HG02885 (cell line): ENCODE data around the gene ZNF426.

Experiments
- ATAC-seq: cut with Tn5 transposase; IDR thresholded peaks from one replicate; pipeline ENCODE4 v1.9.1; 2021; ENCODE audit warnings: mild to moderate bottlenecking; ENCODE audit not compliant: unreplicated experiment, poor library complexity

Gene ZNF426

GRCh38 chr19:9498183-9498902, 40.1 kb downstream of the ZNF426 start, which contains the start of gene ZNF560:
Gene ZNF560 (minus strand): TSS chr19:9498616. CDS start chr19:9475313, 23,303 bp downstream.
- no peak for ATAC-seq

- no peak for ATAC-seq
These were observed 44.3 kb downstream of the ZNF426 start for GRCh38 chr19:9494096-9494495.

GRCh38 chr19:9487016-9487415, 51.4 kb downstream of the ZNF426 start:
- no peak for ATAC-seq

DNA sequence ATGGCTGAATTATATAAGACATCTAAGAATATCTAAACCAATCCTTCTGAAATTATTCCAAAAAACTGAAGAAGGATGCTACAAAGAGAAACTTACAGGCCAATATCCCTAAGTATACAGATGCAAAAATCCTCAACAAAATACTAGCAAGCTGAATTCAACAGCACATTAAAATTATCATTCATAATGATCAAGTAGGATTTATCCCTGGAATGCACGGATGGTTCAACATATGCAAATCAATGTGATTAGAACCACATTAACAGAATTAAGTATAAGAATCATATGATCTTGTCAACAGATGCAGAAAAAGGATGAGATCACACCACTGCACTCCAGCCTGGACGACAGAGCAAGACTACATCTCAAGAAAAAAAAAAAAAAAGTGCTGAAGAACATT, 53.3 kb downstream of the ZNF426 start:
- ATAC-seq = no peak

- no peak for ATAC-seq
These were observed 63.5 kb downstream of the ZNF426 start for GRCh38 chr19:9474975-9475374.
